ENCODE data around the gene AKR1D1.

DNA sequence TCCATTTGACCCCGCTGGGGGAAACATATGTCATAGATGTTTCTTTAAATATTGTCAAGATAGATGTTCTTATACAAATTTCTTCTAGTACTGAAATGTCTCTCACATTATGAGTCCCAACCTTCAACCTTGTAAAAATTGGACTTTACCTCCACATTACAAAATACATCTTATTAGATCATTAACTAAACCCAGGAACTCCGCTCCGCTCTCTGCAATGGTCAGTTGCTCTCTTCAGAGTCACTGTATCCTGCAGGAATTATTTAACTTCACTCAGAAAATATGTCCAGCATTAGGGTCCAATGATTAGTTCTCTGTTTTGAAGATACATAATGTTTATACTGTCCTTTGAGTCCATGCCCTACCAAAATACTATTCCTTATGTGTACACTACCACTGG, 8.5 kb upstream of the AKR1D1 start:
- TF ChIP-seq, protein P1, sequence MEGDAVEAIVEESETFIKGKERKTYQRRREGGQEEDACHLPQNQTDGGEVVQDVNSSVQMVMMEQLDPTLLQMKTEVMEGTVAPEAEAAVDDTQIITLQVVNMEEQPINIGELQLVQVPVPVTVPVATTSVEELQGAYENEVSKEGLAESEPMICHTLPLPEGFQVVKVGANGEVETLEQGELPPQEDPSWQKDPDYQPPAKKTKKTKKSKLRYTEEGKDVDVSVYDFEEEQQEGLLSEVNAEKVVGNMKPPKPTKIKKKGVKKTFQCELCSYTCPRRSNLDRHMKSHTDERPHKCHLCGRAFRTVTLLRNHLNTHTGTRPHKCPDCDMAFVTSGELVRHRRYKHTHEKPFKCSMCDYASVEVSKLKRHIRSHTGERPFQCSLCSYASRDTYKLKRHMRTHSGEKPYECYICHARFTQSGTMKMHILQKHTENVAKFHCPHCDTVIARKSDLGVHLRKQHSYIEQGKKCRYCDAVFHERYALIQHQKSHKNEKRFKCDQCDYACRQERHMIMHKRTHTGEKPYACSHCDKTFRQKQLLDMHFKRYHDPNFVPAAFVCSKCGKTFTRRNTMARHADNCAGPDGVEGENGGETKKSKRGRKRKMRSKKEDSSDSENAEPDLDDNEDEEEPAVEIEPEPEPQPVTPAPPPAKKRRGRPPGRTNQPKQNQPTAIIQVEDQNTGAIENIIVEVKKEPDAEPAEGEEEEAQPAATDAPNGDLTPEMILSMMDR (IDR thresholded peaks at IDR 0.05; ENCODE audit: low read length): no peak
- no peak for TF ChIP-seq EZH2 (optimal IDR thresholded peaks at IDR 0.05; ENCODE audit: low read depth, low read length)
